Activated CD8-positive, alpha-beta memory T cell treated with anti-CD3 and anti-CD28 coated beads, Interleukin-2, amount 50 U/mL, for 24 hours (primary cell): ENCODE data around the gene MAF.

Experiments
- DNase-seq: peaks from one replicate; pipeline ENCODE4 v3.0.0-alpha.2; 2020; ENCODE audit errors: extremely low read depth

Gene MAF

GRCh38 chr16:79612207-79612606 is 11.7 kb upstream of the MAF start:
- DNase-seq = no peak

- no peak for DNase-seq
Measured at GRCh38 chr16:79610771-79611170, 10.2 kb upstream of the MAF start.

- no peak for DNase-seq
Measured at GRCh38 chr16:79609861-79610260, 9.3 kb upstream of the MAF start.

GRCh38 chr16:79608976-79609375 is 8.4 kb upstream of the MAF start:
- no peak for DNase-seq

GRCh38 chr16:79607587-79607986 is 7.0 kb upstream of the MAF start:
- DNase-seq = no peak

- DNase-seq = no peak
Measured at GRCh38 chr16:79605999-79606398, 5.5 kb upstream of the MAF start.

- DNase-seq = no peak
Measured at GRCh38 chr16:79603055-79603454, 2.5 kb upstream of the MAF start.

- no peak for DNase-seq
Measured at GRCh38 chr16:79602628-79603014, 2.1 kb upstream of the MAF start.

- peak; percentile 71 for DNase-seq
Measured at GRCh38 chr16:79601931-79602627, 1.5 kb upstream of the MAF start.

- no peak for DNase-seq
Measured at GRCh38 chr16:79601092-79601930, 774 bp upstream of the MAF start.

- no peak for DNase-seq
Measured at GRCh38 chr16:79599837-79600637, 500 bp downstream of the MAF start.

GRCh38 chr16:79599256-79599836 is 1.2 kb downstream of the MAF start:
- no peak for DNase-seq

- no peak for DNase-seq
Measured at GRCh38 chr16:79598348-79599181, 2.0 kb downstream of the MAF start.

- DNase-seq = no peak
Measured at GRCh38 chr16:79598063-79598347, 2.5 kb downstream of the MAF start.

- no peak for DNase-seq
Measured at GRCh38 chr16:79597277-79598062, 3.1 kb downstream of the MAF start.

GRCh38 chr16:79595931-79596450 is 4.5 kb downstream of the MAF start:
- DNase-seq = no peak

GRCh38 chr16:79595231-79595641 is 5.3 kb downstream of the MAF start:
- no peak for DNase-seq

GRCh38 chr16:79593754-79594153 is 6.8 kb downstream of the MAF start:
- DNase-seq = no peak

GRCh38 chr16:79593074-79593531 is 7.4 kb downstream of the MAF start:
- no peak for DNase-seq

- no peak for DNase-seq
Measured at GRCh38 chr16:79592186-79592585, 8.4 kb downstream of the MAF start.
